Ectodermal cell (in vitro differentiated cells): Measurements from ENCODE around the gene DDX27.

ENCODE experiments used
- H3K27ac ChIP-seq: 2 replicates; pipeline ENCODE4 v1.7.0; 2013; ENCODE audit warnings: mild to moderate bottlenecking, low read depth, low read length; ENCODE audit not compliant: insufficient read depth, poor library complexity, severe bottlenecking
- H3K27me3 ChIP-seq: 2 replicates; pipeline ENCODE4 v1.7.0; 2013; ENCODE audit warnings: mild to moderate bottlenecking, low read length; ENCODE audit not compliant: insufficient read depth, control insufficient read depth, poor library complexity, severe bottlenecking
- H3K36me3 ChIP-seq: one replicate; pipeline ENCODE4 v1.7.0; 2013; ENCODE audit warnings: low read length; ENCODE audit not compliant: control insufficient read depth, insufficient read depth
- H3K4me1 ChIP-seq: one replicate; pipeline ENCODE4 v1.7.0; 2013; ENCODE audit warnings: low read length; ENCODE audit not compliant: control insufficient read depth, insufficient read depth
- H3K4me3 ChIP-seq: 2 replicates; pipeline ENCODE4 v1.7.0; 2013; ENCODE audit warnings: low read depth, low read length, control low read depth; ENCODE audit not compliant: insufficient read depth
- H3K9me3 ChIP-seq: 2 replicates; pipeline ENCODE4 v1.7.0; 2013; ENCODE audit warnings: mild to moderate bottlenecking, low read length, moderate library complexity; ENCODE audit not compliant: control insufficient read depth
- WGBS, 2 experiments: methylation state at CpG; one replicate each; pipeline ENCODE4 v1.1.7; 2013; ENCODE audit warnings: missing lambda C conversion rate in 2 of 2; 5-methylcytosine and 5-hydroxymethylcytosine counted together

Gene DDX27

GRCh38 chr20:49229381-49229780, 10.2 kb downstream of the DDX27 start:
- no peak overlapping the region for H3K27ac ChIP-seq
- no peaks in the 10 kb centered on the region for H3K27me3 ChIP-seq
- H3K4me1 ChIP-seq = no peaks in the 10 kb centered on the region
- no peaks in the 10 kb centered on the region for H3K9me3 ChIP-seq
- H3K36me3 ChIP-seq = peaks cover 38% of the 10 kb centered on the region
- no peak overlapping the region for H3K4me3 ChIP-seq
- WGBS, 2 experiments = 92 to 95% methylated on average over 2 of the region's 2 CpGs

- Histone ChIP-seq H3K36me3 (peaks cover 38% of the 10 kb centered on the region), H3K27ac (no peak overlapping the region), H3K4me3 (no peak overlapping the region), H3K4me1 (no peaks in the 10 kb centered on the region), H3K27me3 (no peaks in the 10 kb centered on the region), H3K9me3 (no peaks in the 10 kb centered on the region)
- 93 to 95% methylated on average over 10 of the region's 10 CpGs for WGBS, 2 experiments
Measured at GRCh38 chr20:49230021-49230420, 10.8 kb downstream of the DDX27 start.

DNA sequence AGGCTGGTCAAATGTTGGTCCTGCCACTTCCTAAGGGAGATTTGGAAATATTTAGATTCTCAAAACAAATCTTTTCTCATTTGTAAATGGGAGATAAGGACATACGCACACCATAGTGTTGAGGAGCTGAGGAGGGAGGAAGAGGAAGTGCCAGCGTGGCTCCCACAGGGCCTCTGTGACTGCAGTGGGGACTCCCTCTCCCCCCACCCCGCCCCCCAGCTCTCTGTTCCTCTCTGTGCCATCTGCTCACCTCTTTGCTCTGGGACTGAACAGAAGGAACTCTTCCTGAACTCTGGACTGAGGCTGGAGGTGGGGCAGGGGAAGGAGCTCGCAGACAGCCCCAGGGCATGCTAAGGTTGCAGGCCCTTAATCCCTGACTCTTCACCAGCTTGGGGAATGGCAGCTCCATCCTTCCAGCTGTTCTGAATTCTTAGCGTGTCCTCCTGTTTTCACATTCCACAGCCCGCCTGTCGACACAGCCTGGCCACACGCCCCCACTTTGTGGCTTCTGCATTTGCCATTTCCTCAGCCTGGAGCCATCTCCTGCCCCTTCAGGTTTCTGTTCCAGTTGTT, 11.4 kb downstream of the DDX27 start:
- no peaks in the 10 kb centered on the region for H3K27me3 ChIP-seq
- H3K36me3 ChIP-seq = peaks cover 42% of the 10 kb centered on the region
- WGBS, 2 experiments = 94% methylated on average over 7 to 8 of the region's 8 CpGs
- no peaks in the 10 kb centered on the region for H3K4me1 ChIP-seq
- no peak overlapping the region for H3K4me3 ChIP-seq
- no peak overlapping the region for H3K27ac ChIP-seq
- no peaks in the 10 kb centered on the region for H3K9me3 ChIP-seq

GRCh38 chr20:49231471-49231870, 12.3 kb downstream of the DDX27 start:
- H3K27ac ChIP-seq = no peak overlapping the region
- H3K36me3 ChIP-seq = peaks cover 39% of the 10 kb centered on the region
- WGBS, 2 experiments = 69% methylated on average over 7 of the region's 7 CpGs
- H3K4me3 ChIP-seq = no peak overlapping the region
- H3K27me3 ChIP-seq = no peaks in the 10 kb centered on the region
- H3K9me3 ChIP-seq = no peaks in the 10 kb centered on the region
- no peaks in the 10 kb centered on the region for H3K4me1 ChIP-seq

- Histone ChIP-seq H3K27ac (no peak overlapping the region), H3K27me3 (no peaks in the 10 kb centered on the region), H3K36me3 (peaks cover 37% of the 10 kb centered on the region), H3K9me3 (no peaks in the 10 kb centered on the region), H3K4me1 (no peaks in the 10 kb centered on the region), H3K4me3 (no peak overlapping the region)
- whole genome bisulfite sequencing, 2 experiments = 93 to 97% methylated on average over 10 of the region's 10 CpGs
Measured at GRCh38 chr20:49233226-49233625, 14.0 kb downstream of the DDX27 start.

DNA sequence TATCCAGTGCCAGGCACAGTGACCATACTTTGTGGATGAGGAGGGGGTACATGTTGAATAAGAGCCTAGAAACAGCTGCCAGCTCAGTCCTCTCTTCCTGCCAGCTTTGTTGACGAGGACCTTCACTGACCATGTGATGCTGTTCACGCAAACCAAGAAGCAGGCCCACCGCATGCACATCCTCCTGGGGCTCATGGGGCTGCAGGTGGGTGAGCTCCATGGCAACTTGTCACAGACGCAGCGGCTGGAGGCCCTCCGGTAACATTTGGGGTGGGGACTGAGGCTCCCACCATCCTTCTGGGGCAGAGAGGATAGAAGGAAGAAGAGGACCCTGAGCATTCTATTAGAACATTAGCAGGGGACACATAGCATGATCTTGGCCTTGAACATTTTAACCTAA, 15.6 kb downstream of the DDX27 start:
- Histone ChIP-seq H3K9me3 (no peaks in the 10 kb centered on the region), H3K4me3 (no peak overlapping the region), H3K27me3 (no peaks in the 10 kb centered on the region), H3K36me3 (peaks cover 42% of the 10 kb centered on the region), H3K27ac (no peak overlapping the region), H3K4me1 (no peaks in the 10 kb centered on the region)
- WGBS, 2 experiments = 93 to 95% methylated on average over 6 of the region's 6 CpGs

DNA sequence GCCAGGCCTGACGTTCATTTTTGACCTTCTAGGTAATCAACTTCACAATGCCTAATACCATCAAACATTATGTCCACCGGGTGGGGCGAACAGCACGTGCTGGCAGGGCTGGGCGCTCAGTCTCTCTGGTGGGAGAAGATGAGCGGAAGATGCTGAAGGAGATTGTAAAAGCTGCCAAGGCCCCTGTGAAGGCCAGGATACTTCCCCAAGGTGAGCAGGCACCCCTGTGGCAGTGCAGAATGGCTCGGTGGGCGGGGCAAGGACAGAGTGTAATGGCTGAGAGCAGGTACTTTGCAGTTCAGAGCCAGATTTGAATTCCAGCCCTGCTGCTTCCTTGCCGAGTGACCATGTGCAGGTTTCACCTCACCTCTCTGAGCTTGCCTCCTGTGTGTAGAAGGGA, 17.1 kb downstream of the DDX27 start:
- peaks cover 34% of the 10 kb centered on the region for H3K36me3 ChIP-seq
- 92 to 95% methylated on average over 9 of the region's 9 CpGs for WGBS, 2 experiments

GRCh38 chr20:49237531-49237930, 18.3 kb downstream of the DDX27 start:
- Histone ChIP-seq H3K27me3 (no peaks in the 10 kb centered on the region), H3K9me3 (no peaks in the 10 kb centered on the region), H3K4me1 (no peaks in the 10 kb centered on the region), H3K27ac (no peak overlapping the region), H3K4me3 (no peak overlapping the region), H3K36me3 (peaks cover 42% of the 10 kb centered on the region)
- 75 to 80% methylated on average over 4 of the region's 4 CpGs for WGBS, 2 experiments

More for the DNA sequence above, 17.1 kb downstream of the DDX27 start:
- Histone ChIP-seq H3K4me3 (no peak overlapping the region), H3K27me3 (no peaks in the 10 kb centered on the region), H3K4me1 (no peaks in the 10 kb centered on the region), H3K27ac (no peak overlapping the region), H3K9me3 (no peaks in the 10 kb centered on the region)

GRCh38 chr20:49245921-49246740, 26.9 kb downstream of the DDX27 start:
- Histone ChIP-seq H3K4me1 (no peaks in the 10 kb centered on the region), H3K4me3 (no peak overlapping the region), H3K27me3 (no peaks in the 10 kb centered on the region), H3K36me3 (peaks cover 46% of the 10 kb centered on the region), H3K9me3 (no peaks in the 10 kb centered on the region), H3K27ac (no peak overlapping the region)
- WGBS, 2 experiments = 78 to 79% methylated on average over 3 of the region's 3 CpGs

GRCh38 chr20:49247169-49247723, 28.0 kb downstream of the DDX27 start:
- Histone ChIP-seq H3K4me3 (no peak overlapping the region), H3K4me1 (no peaks in the 10 kb centered on the region), H3K36me3 (peaks cover 46% of the 10 kb centered on the region), H3K27me3 (no peaks in the 10 kb centered on the region), H3K9me3 (no peaks in the 10 kb centered on the region), H3K27ac (no peak overlapping the region)
- WGBS, 2 experiments = 95% methylated on average over 8 of the region's 8 CpGs
